ENCODE results near the gene CARF. TPM values are rescaled to one million over a fixed set of nuclear protein-coding genes. Genes with fewer than 3 reads are reported as not detected.
"Not testable (repeated sequence)": the region's sequence is repeated elsewhere in the genome, so short reads cannot be mapped to it uniquely, and the experiment has no call there.

CARF gene
- total RNA-seq, 1 experiment from 2014 or later: 4.2 TPM

- no peaks in the 10 kb centered on the region for H3K27me3 ChIP-seq (ENCODE audit: insufficient read depth, low read length)
- H3K9me3 ChIP-seq (ENCODE audit: control insufficient read depth in 1 of 2, insufficient read depth in 1 of 2, low read depth in 1 of 2, low read length in 2 of 2): no peaks in the 10 kb centered on the region
- no peaks in the 10 kb centered on the region for H3K79me2 ChIP-seq (ENCODE audit: insufficient read depth, low read length)
- peaks cover 16 to 28% of the 10 kb centered on the region in 2 experiments for H3K36me3 ChIP-seq (ENCODE audit: control insufficient read depth in 1 of 2, insufficient read depth in 2 of 2, low read length in 2 of 2)
- no peak for DNase-seq (ENCODE audit: low read depth, low spot score)
- ChIA-PET RAD21 (ENCODE audit: low non-redundant PET in 1 of 2, low total read pairs in 2 of 2, uncharacterized antibody in 2 of 2, unreplicated experiment in 2 of 2) (no interaction called here), CTCF (no interaction called here), POLR2A (no interaction called here)
- intact Hi-C loops (cut with micrococcal nuclease): no loop called here
- TF ChIP-seq CTCF (IDR thresholded peaks at IDR 0.05 in 2 of 3, conservative IDR thresholded peaks at IDR 0.05 in 1 of 3; ENCODE audit: borderline replicate concordance in 1 of 3, insufficient read depth in 1 of 3, low read depth in 2 of 3, low read length in 2 of 3): 0 out of 6 replicates have a peak, but pooled peaks of 1 of the 3 experiments have one; percentile 17
- no peak for TF ChIP-seq MAX (IDR thresholded peaks at IDR 0.05)
- TF ChIP-seq RAD21 (IDR thresholded peaks at IDR 0.05; ENCODE audit: low read depth): peak; percentile 15; the same call in 1 of the 2 replicates
- TF ChIP-seq SIN3A (IDR thresholded peaks at IDR 0.05; ENCODE audit: low read depth): no peak
- H3K9ac ChIP-seq (ENCODE audit: low read length): no peak overlapping the region
- no peaks in the 10 kb centered on the region for H3K9me2 ChIP-seq (ENCODE audit: insufficient read depth)
- peak; percentile 57; the same call in 1 of the 2 replicates for ATAC-seq
- H2AFZ ChIP-seq (ENCODE audit: low read depth, low read length, poor library complexity, severe bottlenecking): no peak overlapping the region
- H3K4me1 ChIP-seq (ENCODE audit: control insufficient read depth in 1 of 2, insufficient read depth in 2 of 2, low read length in 2 of 2): no peaks in the 10 kb centered on the region
- H3K4me3 ChIP-seq (replicated peaks in 1 of 2; ENCODE audit: low read depth in 1 of 2, low read length in 2 of 2): no peak overlapping the region
- no TSS peak for BruUV-seq (replicated peaks)
- no peaks in the 10 kb centered on the region for H4K20me1 ChIP-seq (ENCODE audit: insufficient read depth)
- no peak overlapping the region for H3K4me2 ChIP-seq (ENCODE audit: low read length)
- H3K27ac ChIP-seq (ENCODE audit: low read depth, low read length): no peak overlapping the region
These were observed 27.9 kb upstream of the CARF start for GRCh38 chr2:202883987-202884675.

- no peak for DNase-seq (ENCODE audit: low read depth, low spot score)
- Histone ChIP-seq H3K27me3 (ENCODE audit: insufficient read depth, low read length) (no peaks in the 10 kb centered on the region), H3K36me3 (ENCODE audit: control insufficient read depth in 1 of 2, insufficient read depth in 2 of 2, low read length in 2 of 2) (peaks cover 24 to 32% of the 10 kb centered on the region in 2 experiments), H3K4me3 (replicated peaks in 1 of 2; ENCODE audit: low read depth in 1 of 2, low read length in 2 of 2) (no peak overlapping the region), H3K27ac (ENCODE audit: low read depth, low read length) (no peak overlapping the region), H3K79me2 (ENCODE audit: insufficient read depth, low read length) (no peaks in the 10 kb centered on the region), H3K9me2 (ENCODE audit: insufficient read depth) (no peaks in the 10 kb centered on the region), H3K9ac (ENCODE audit: low read length) (no peak overlapping the region), H4K20me1 (ENCODE audit: insufficient read depth) (no peaks in the 10 kb centered on the region), H2AFZ (ENCODE audit: low read depth, low read length, poor library complexity, severe bottlenecking) (no peak overlapping the region), H3K4me2 (ENCODE audit: low read length) (no peak overlapping the region), H3K4me1 (ENCODE audit: control insufficient read depth in 1 of 2, insufficient read depth in 2 of 2, low read length in 2 of 2) (no peaks in the 10 kb centered on the region), H3K9me3 (ENCODE audit: control insufficient read depth in 1 of 2, insufficient read depth in 1 of 2, low read depth in 1 of 2, low read length in 2 of 2) (no peaks in the 10 kb centered on the region)
- ChIA-PET RAD21 (ENCODE audit: low non-redundant PET in 1 of 2, low total read pairs in 2 of 2, uncharacterized antibody in 2 of 2, unreplicated experiment in 2 of 2) (no interaction called here), POLR2A (no interaction called here), CTCF (no interaction called here)
- no TSS peak for BruUV-seq (replicated peaks)
- TF ChIP-seq SIN3A (IDR thresholded peaks at IDR 0.05; ENCODE audit: low read depth): no peak
- no peak for TF ChIP-seq TCF7L2 (IDR thresholded peaks at IDR 0.05; ENCODE audit: borderline replicate concordance, extremely low read depth, insufficient read depth, insufficient read length)
- no peak for TF ChIP-seq ZNF274 (IDR thresholded peaks at IDR 0.05; ENCODE audit: low read depth, low read length)
- TF ChIP-seq RAD21 (IDR thresholded peaks at IDR 0.05; ENCODE audit: low read depth): no peak
- intact Hi-C loops (cut with micrococcal nuclease): no loop called here
- ATAC-seq: no peak
These were observed 26.9 kb upstream of the CARF start for GRCh38 chr2:202885190-202885589.

- H3K9me2 ChIP-seq (ENCODE audit: insufficient read depth); CTCF ChIA-PET; intact Hi-C loops (cut with micrococcal nuclease); H4K20me1 ChIP-seq (ENCODE audit: insufficient read depth); H3K9ac ChIP-seq (ENCODE audit: low read length); POLR2A ChIA-PET; H3K4me3 ChIP-seq (replicated peaks in 1 of 2; ENCODE audit: low read depth in 1 of 2, low read length in 2 of 2); H2AFZ ChIP-seq (ENCODE audit: low read depth, low read length, poor library complexity, severe bottlenecking); H3K4me1 ChIP-seq (ENCODE audit: control insufficient read depth in 1 of 2, insufficient read depth in 2 of 2, low read length in 2 of 2); RAD21 ChIA-PET (ENCODE audit: low non-redundant PET in 1 of 2, low total read pairs in 2 of 2, uncharacterized antibody in 2 of 2, unreplicated experiment in 2 of 2); H3K4me2 ChIP-seq (ENCODE audit: low read length); H3K9me3 ChIP-seq (ENCODE audit: control insufficient read depth in 1 of 2, insufficient read depth in 1 of 2, low read depth in 1 of 2, low read length in 2 of 2); H3K27ac ChIP-seq (ENCODE audit: low read depth, low read length); DNase-seq (ENCODE audit: low read depth, low spot score); BruUV-seq (replicated peaks); H3K27me3 ChIP-seq (ENCODE audit: insufficient read depth, low read length); ATAC-seq: not testable (repeated sequence)
- Histone ChIP-seq H3K79me2 (ENCODE audit: insufficient read depth, low read length) (peaks cover 94% of the 10 kb centered on the region), H3K36me3 (ENCODE audit: control insufficient read depth in 1 of 2, insufficient read depth in 2 of 2, low read length in 2 of 2) (peaks cover 8 to 33% of the 10 kb centered on the region in 2 experiments)
These were observed 6.6 kb upstream of the CARF start for GRCh38 chr2:202905507-202905906.
